ENCODE data around the gene CD86.
"Not testable (repeated sequence)": the region's sequence is repeated elsewhere in the genome, so short reads cannot be mapped to it uniquely, and the experiment has no call there.

Gene CD86

GRCh38 chr3:122055215-122055614, at the start of gene CD86:
Gene CD86 (plus strand): TSS chr3:122055362. CDS start chr3:122055490, 128 bp downstream.
- no peak for DNase-seq (ENCODE audit: low read depth)

DNA sequence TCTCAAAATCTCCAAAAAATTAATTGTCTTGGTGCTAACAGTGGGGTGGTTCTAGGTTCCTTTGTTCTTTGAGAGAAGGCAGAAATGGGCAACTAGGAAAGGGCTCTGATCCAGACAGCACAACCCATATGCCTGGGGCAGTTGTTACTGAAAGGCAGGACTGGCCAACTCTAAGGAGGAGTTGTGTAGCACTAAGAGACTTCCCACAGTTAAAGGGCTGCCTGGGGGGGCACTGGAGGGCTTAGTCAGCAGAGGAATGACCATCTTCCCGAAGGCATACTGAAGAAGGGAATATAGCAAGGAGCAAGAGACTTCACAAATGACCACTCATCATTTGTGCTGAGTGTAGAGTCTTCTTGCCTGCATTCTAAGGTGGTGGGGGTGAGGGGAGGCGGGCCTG, 48.9 kb upstream of the CD86 start:
- DNase-seq (ENCODE audit: low read depth): no peak

DNA sequence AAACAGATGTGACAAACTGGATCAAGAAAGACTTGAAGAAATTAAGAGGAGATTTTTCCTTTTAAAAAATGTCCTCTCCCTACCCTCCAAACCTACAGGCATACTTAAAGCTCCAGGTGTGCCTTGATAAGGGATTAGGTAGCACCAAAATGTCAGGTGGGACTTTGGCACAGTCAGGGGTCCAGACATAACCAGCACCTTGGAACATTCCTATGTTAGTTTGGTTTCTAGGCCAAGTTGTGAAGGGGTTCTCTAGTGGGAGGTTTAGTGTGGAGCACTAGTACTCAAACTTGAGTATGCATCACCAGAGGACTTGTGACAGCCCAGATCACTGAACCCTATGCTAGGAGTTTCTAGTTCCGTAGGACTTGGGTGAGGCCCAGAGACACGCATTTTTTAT, 47.0 kb upstream of the CD86 start:
- no peak for DNase-seq (ENCODE audit: low read depth)

GRCh38 chr3:122010506-122010905, 44.7 kb upstream of the CD86 start:
- no peak for DNase-seq (ENCODE audit: low read depth)

GRCh38 chr3:122011396-122011795, 43.8 kb upstream of the CD86 start:
- DNase-seq (ENCODE audit: low read depth): no peak

GRCh38 chr3:122012821-122013220, 42.3 kb upstream of the CD86 start:
- no peak for DNase-seq (ENCODE audit: low read depth)

- no peak for DNase-seq (ENCODE audit: low read depth)
These were observed 41.7 kb upstream of the CD86 start for GRCh38 chr3:122013448-122013925.

DNA sequence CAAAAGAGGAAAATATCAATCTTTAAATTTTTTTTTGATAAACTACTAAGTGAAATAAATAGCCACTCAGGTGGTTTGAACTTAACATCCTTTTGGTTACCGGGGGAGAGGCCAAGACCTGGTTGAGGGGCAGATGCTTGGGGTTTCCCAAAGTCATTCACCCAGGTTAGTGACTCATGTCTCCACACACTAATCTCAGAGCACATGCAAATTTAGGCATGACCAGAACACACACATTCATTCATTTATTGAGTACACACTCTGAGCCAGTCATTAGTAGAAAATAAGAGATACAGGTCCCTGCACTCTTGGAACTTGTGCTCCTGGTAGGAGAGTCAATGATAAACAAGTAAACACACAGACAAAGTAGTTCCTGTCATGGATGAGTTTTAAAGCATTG, 40.4 kb upstream of the CD86 start:
- DNase-seq (ENCODE audit: low read depth): no peak

DNA sequence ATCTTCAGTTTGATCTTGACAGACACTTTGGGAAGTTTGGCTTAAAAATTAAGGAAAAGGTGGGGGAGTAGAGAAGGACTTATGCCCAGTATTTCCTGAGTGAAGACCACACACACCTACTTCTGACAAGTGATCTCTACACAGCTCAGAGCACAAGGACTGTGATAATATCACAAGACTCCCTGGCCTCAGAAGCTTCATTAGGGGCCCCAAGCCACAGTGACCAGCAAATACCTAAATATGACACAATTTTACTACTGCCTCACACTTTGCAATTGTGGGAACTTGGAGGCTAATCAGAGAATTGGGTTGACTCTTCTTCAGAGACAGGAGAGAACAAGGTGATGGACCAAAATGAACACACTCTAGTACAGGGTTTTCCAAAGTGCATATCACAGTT, 35.7 kb upstream of the CD86 start:
- DNase-seq (ENCODE audit: low read depth): no peak

DNA sequence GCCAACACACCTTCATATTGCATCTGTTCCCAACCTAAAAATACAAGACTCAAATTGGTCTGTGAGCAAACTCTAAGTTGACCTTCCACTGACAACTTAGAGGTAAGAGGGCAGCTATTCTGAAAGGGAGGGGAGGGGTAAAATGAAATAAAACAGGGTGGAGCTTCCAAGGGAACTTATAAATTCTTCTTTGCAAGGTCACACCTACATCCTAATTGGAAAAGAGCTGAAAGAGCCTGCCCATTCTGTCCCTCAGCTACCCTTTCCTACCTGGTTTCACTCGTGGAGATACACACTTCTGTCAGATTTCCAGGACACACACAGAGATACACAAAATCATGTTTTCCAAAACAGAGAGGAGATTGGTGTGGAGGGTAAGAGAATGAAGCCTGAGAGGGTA, 34.1 kb upstream of the CD86 start:
- no peak for DNase-seq (ENCODE audit: low read depth)

- no peak for DNase-seq (ENCODE audit: low read depth)
These were observed 33.3 kb upstream of the CD86 start, which contains the start of gene ILDR1 for GRCh38 chr3:122021811-122022401. Gene ILDR1 (minus strand): TSS chr3:122022247. CDS start chr3:122022077, 170 bp downstream.

DNA sequence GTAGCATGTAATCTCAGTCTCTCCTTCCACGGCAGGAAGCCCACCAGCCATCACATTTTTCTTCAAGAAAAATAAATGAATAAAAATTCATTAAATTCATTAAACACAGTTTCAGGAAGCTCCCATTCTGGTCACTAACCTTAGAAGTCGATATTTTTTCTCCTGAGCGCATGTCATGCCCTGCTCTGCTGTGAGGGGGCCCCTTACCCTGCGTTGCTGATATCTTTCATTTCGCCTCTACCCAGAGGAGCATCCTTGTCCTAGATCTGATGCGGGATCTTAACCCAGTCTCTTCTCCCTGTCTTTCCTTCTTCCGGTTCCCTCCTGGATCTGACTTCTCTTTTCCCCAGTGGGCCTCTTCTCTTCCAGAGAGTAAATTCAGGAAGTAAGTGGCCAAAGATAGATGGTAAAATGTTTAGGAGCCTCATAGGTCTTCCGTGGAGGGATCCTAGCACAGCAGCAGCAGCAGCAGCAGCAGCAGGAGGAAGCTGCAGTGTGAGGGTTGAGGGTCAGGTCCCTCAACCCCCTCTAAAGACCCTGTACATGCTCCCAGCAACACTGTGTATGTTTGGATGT, 31.7 kb upstream of the CD86 start:
- no peak for DNase-seq (ENCODE audit: low read depth)

DNA sequence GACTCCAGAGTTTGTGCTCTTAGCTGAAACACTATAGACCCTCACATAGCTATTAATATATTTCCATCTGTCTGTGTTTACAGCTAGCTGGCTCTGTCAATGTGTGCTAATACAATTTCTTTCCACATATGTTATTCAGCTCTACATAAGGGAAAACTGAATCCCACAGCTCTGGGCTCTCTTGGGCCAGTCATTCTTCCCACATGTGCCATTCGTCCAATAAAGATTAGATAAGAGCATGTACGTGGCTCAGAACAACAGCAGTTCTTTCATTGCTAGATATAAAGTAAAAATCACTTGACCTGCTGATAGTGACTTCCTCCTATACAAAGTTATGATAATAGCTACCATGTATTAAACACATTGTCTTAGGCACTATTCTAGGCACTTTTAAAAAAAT, 30.4 kb upstream of the CD86 start:
- no peak for DNase-seq (ENCODE audit: low read depth)

- no peak for DNase-seq (ENCODE audit: low read depth)
These were observed 29.9 kb upstream of the CD86 start for GRCh38 chr3:122025296-122025695.

- DNase-seq (ENCODE audit: low read depth): no peak
These were observed 24.6 kb upstream of the CD86 start for GRCh38 chr3:122030381-122031122.

- no peak for DNase-seq (ENCODE audit: low read depth)
These were observed 24.1 kb upstream of the CD86 start for GRCh38 chr3:122031123-122031468.

- DNase-seq (ENCODE audit: low read depth): no peak
These were observed 22.6 kb upstream of the CD86 start for GRCh38 chr3:122032531-122032930.

DNA sequence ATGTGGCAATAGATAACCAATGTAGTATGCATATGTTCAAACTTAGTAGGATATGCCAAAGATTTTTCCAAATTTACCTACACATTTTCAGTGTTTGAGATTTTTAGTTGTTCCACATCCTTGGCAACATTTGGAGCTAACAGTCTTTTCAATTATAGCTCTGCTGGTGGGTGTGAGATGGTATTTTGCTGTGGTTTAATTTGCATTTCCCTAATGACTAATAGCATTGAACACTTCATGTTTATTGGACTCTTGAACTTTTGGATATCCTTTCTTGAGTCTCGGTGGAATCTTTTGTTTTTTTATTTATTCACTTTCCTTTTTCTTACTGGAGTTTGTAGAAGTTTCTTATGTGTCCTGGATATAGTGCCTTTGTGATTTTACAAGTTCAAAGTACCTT, 22.1 kb upstream of the CD86 start:
- no peak for DNase-seq (ENCODE audit: low read depth)

- DNase-seq (ENCODE audit: low read depth): not testable (repeated sequence)
These were observed 7.9 kb upstream of the CD86 start for GRCh38 chr3:122047296-122047695.

- DNase-seq (ENCODE audit: low read depth): not testable (repeated sequence)
These were observed 7.4 kb upstream of the CD86 start for GRCh38 chr3:122047773-122048172.

DNA sequence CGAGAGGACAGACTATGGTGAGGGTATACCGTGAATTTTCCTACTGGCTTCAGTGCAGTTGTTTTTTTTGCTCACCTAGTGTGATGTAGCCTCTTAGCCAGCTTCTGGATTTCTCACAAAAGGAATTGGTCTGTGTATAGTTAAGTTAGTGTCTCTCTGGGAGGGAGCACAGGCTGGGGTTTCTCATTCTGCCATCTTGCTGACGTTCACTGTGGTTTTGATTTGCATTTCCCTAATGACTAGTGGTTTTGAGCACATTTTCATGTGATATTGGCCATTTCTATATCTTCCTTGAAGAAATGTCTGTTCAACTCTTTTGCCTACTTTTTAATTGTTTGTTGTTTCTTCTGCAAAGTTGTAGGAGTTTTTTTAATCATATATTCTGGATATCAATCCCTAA, 2.2 kb upstream of the CD86 start:
- DNase-seq (ENCODE audit: low read depth): no peak

- no peak for DNase-seq (ENCODE audit: low read depth)
These were observed 2.5 kb downstream of the CD86 start for GRCh38 chr3:122057671-122058070.

DNA sequence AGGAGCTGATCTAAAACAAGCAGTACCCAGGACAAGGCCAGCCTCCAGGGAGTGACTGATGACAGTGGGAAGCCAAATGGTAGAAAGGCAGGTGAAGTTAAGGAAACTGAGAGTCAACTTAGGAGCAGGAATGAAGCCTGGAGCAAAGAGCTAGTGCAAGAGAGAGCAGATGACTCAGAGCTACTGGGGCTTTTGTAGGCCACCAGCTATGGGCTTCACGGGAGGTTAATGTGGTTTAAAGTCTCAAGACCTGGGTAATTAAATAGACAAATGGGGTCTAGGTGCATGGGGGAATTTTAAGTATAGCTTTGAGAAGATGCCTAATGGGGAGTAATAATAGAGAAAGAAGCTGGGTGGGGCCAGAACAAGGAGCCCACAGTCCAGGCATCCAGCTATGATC, 3.1 kb downstream of the CD86 start:
- DNase-seq (ENCODE audit: low read depth): no peak
